CD8-positive, alpha-beta memory T cell (primary cell): ENCODE results near the gene PRKAG1. TPM values are rescaled to one million over a fixed set of nuclear protein-coding genes. Genes with fewer than 3 reads are reported as not detected.
"Not testable (repeated sequence)": the region's sequence is repeated elsewhere in the genome, so short reads cannot be mapped to it uniquely, and the experiment has no call there.

Experiments used
- CTCF ChIA-PET: fragments of 350-600 bp; sonication (Branson Sonifier 250); formaldehyde crosslinking; loops from one replicate; lab custom pipeline; 2021; ENCODE audit warnings: antibody characterized with exemption; lab: Charles Lee
- POLR2A ChIA-PET: fragments of 350-600 bp; sonication (Branson Sonifier 250); formaldehyde crosslinking; loops from one replicate; lab custom pipeline; 2021; ENCODE audit warnings: antibody characterized with exemption; lab: Charles Lee
- DNase-seq, 5 donors: peaks; one replicate each; pipeline versions ENCODE4 v3.0.0 to v3.0.0-alpha.2; 2020 to 2022; ENCODE audit warnings: mixed read lengths in 1 of 5
- H3K27ac ChIP-seq: one replicate; pipeline ENCODE4 v1.7.0; 2013; ENCODE audit warnings: low read depth, mild to moderate bottlenecking, low read length, moderate library complexity
- H3K27me3 ChIP-seq: 2 replicates; pipeline ENCODE4 v1.7.0; 2013; ENCODE audit warnings: low read length, mild to moderate bottlenecking; ENCODE audit not compliant: insufficient read depth, poor library complexity, severe bottlenecking
- H3K36me3 ChIP-seq: 2 replicates; pipeline ENCODE4 v1.7.0; 2013; ENCODE audit warnings: mild to moderate bottlenecking, low read length, moderate library complexity; ENCODE audit not compliant: insufficient read depth
- H3K4me1 ChIP-seq: 2 replicates; pipeline ENCODE4 v1.7.0; 2013; ENCODE audit warnings: mild to moderate bottlenecking, low read length, moderate library complexity; ENCODE audit not compliant: insufficient read depth
- H3K4me3 ChIP-seq: 2 replicates; pipeline ENCODE4 v1.7.0; 2013; ENCODE audit warnings: mild to moderate bottlenecking, low read length
- H3K9me3 ChIP-seq: 2 replicates; pipeline ENCODE4 v1.7.0; 2013; ENCODE audit warnings: mild to moderate bottlenecking, low read length
- H3K27ac Mint-ChIP-seq, 8 donors: one replicate each; pipeline ENCODE4 v1.8.0; 2020 to 2021; ENCODE audit warnings: mixed read lengths in 8 of 8, mild to moderate bottlenecking in 6 of 8, inconsistent platforms in 3 of 8, moderate library complexity in 3 of 8
- H3K27me3 Mint-ChIP-seq, 2 donors: one replicate each; pipeline ENCODE4 v1.8.0; 2020 to 2021; ENCODE audit warnings: mixed read lengths in 2 of 2, mild to moderate bottlenecking in 1 of 2, moderate library complexity in 1 of 2
- H3K36me3 Mint-ChIP-seq, 3 donors: one replicate each; pipeline ENCODE4 v1.8.0; 2020 to 2021; ENCODE audit warnings: mixed read lengths in 3 of 3, inconsistent platforms in 1 of 3, mild to moderate bottlenecking in 1 of 3
- H3K4me1 Mint-ChIP-seq, 3 donors: one replicate each; pipeline ENCODE4 v1.8.0; 2020 to 2021; ENCODE audit warnings: mixed read lengths in 3 of 3, inconsistent platforms in 1 of 3, mild to moderate bottlenecking in 1 of 3
- H3K4me3 Mint-ChIP-seq, 7 donors: one replicate each; pipeline ENCODE4 v1.8.0; 2020 to 2021; ENCODE audit warnings: mixed read lengths in 7 of 7, mild to moderate bottlenecking in 6 of 7, moderate library complexity in 4 of 7, inconsistent platforms in 2 of 7
- H3K9me3 Mint-ChIP-seq, 5 donors: one replicate each; pipeline ENCODE4 v1.8.0; 2020 to 2022; ENCODE audit warnings: mixed read lengths in 5 of 5, mild to moderate bottlenecking in 3 of 5, moderate library complexity in 2 of 5, inconsistent platforms in 1 of 5
- polyA plus RNA-seq: library from polyadenylated mRNA; unstranded; fragments of 300-500 nt; fragmentation: Illumina TruSeq; gene quantifications from one replicate; pipeline ENCODE4 v1.2.3, GENCODE V29; 2021
- total RNA-seq, 2 experiments: library from RNA; stranded (reverse); gene quantifications; one replicate each; pipeline ENCODE4 v1.2.3, GENCODE V29; 2021

The PRKAG1 gene
- 10 to 100 TPM; 73.3 to 78.3 TPM for total RNA-seq
- 45.9 TPM for polyA plus RNA-seq

DNA sequence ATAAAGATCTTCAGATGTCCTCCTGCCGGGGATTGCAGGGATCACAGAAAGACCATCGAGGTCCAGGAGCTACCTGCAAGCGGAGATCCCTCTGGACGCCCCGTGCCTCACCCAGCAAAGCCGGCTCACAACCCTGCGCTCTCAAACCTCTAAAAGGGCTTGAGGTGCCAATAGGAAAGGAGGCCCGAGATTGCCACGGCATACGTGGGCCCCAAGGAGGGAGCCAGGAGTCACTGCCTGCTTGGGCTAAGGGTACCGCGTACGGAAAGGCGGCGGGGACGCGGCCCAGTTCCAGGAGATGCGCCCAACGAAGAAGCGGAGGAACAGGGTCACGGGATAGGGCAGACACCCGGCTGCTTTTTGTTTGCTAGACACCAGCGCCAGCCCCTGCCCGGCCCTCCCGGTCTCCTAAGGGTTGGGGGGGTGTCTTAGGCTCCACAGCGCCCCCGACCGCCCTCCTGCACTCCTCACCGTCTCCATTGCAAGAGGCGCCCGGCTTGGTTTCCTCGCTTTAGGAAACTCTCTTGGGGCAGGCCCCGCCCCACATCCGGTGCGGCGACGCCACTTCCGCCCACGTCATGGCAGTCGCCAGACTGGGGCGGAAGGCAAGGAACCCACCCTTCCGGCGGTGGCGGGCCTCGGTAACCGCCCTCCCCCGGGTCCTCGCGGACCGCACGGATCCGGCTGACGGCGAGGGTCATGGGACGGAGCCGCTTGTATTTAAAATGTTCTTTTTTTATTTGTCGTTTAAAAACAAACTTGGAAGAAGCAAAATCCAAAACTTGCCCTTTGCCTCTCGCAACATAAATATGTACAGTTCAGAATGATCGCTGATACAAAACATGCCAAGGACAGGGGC lies at the start of gene PRKAG1:
Gene PRKAG1, minus strand, starts transcription at position 516 of the 859 bp plus-strand sequence. Its CDS starts 36 bp downstream, at position 480.
- peaks cover 22% of the 10 kb centered on the region for H3K4me1 ChIP-seq
- H3K9me3 ChIP-seq: no peaks in the 10 kb centered on the region
- ChIA-PET POLR2A (interaction anchor here (0.6 to 0.8 kb wide), 2 partner anchors 30 to 245 kb away, joined by 3 to 5 read pairs; no protein-coding TSS in a partner anchor), CTCF (interaction anchor here (0.8 to 3.3 kb wide), 7 partner anchors 22 to 165 kb away, joined by 3 to 15 read pairs (median 6); partner anchors contain the start of gene WNT1)
- Mint-ChIP-seq H3K27ac (peak within 1 kb of the TSS; percentile 98 to 100 (median 99)), H3K36me3 (peaks cover 8 to 56% (median 17%) of the 10 kb centered on the region in 3 donors), H3K4me3 (peak within 1 kb of the TSS; percentile 85 to 98 (median 94)), H3K9me3 (no peaks in the 10 kb centered on the region), H3K27me3 (peaks cover 0 to 1% of the 10 kb centered on the region in 2 donors), H3K4me1 (peaks cover 26 to 55% (median 41%) of the 10 kb centered on the region in 3 donors)
- peak within 1 kb of the TSS; percentile 92 for H3K27ac ChIP-seq
- peak; percentile 96 to 99 (median 98) for DNase-seq
- peak within 1 kb of the TSS; percentile 89 for H3K4me3 ChIP-seq
- H3K36me3 ChIP-seq: peaks cover 9% of the 10 kb centered on the region
- no peaks in the 10 kb centered on the region for H3K27me3 ChIP-seq

DNA sequence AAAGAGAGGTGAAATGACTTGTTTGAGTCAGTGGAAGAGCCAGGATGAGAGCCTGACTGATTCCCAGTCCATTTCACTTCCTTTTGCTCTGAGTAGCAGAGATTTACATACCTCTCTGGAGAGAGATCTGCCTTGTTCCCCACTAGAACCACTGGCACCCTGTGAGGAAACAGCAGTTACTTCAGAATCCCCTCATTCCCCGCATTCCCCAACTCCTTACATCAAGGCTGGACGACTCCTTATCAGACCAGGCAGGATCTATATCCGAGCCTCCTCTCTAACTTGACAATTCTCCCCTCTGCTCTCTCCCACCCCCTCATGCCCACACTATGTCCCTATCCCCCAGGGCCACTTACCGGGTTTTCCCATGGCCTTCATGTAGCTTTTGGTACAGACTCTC lies 47.5 kb upstream of the PRKAG1 start:
- Mint-ChIP-seq H3K4me1 (peaks cover 26 to 32% (median 31%) of the 10 kb centered on the region in 3 donors), H3K9me3 (no peaks in the 10 kb centered on the region), H3K36me3 (peaks cover 0 to 9% (median 0%) of the 10 kb centered on the region in 3 donors), H3K27me3 (peaks cover 0 to 2% of the 10 kb centered on the region in 2 donors), H3K27ac (peak overlapping the region in 5 of 8 donors; percentile 16 to 92 (median 35)), H3K4me3 (peak overlapping the region in 1 of 7 donors; percentile 30)
- no peak for DNase-seq
- Histone ChIP-seq H3K36me3 (no peaks in the 10 kb centered on the region), H3K4me3 (no peak overlapping the region), H3K9me3 (no peaks in the 10 kb centered on the region), H3K27me3 (no peaks in the 10 kb centered on the region), H3K27ac (no peak overlapping the region), H3K4me1 (peaks cover 21% of the 10 kb centered on the region)
- POLR2A ChIA-PET: no interaction called here
- CTCF ChIA-PET: interaction anchor here (3.8 to 7.7 kb wide), 3 partner anchors 20 to 33 kb away, joined by 48 to 111 read pairs (median 62); partner anchors contain the start of gene DHH

DNA sequence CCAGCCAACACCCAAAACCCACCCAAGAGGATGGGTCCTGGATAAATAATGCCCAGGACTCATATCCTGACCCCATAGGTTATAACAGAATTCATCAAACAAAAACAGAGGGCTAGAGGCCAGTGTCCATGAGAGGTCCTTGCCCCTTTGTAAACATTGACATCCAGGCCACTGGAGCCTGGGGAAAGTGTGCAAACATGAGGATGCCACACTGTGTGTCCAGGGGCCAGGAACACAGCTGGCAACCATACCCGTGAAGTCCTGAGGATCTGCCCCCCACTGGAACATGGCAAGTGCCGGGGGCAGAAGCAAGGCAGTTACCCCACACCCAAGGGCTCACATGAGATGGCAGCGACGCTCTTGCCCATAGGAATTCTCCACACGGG lies 46.2 kb upstream of the PRKAG1 start:
- H3K4me1 Mint-ChIP-seq: peaks cover 22 to 30% (median 26%) of the 10 kb centered on the region in 3 donors
- Histone ChIP-seq H3K9me3 (no peaks in the 10 kb centered on the region), H3K4me1 (peaks cover 19% of the 10 kb centered on the region), H3K27me3 (no peaks in the 10 kb centered on the region), H3K36me3 (no peaks in the 10 kb centered on the region), H3K27ac (no peak overlapping the region), H3K4me3 (no peak overlapping the region)
- peaks cover 0 to 13% (median 0%) of the 10 kb centered on the region in 3 donors for H3K36me3 Mint-ChIP-seq
- CTCF ChIA-PET: interaction anchor here (0.7 to 7.7 kb wide), 20 partner anchors 8 to 170 kb away, joined by 3 to 111 read pairs (median 7); partner anchors contain the start of genes DHH, TUBA1A, TUBA1B and WNT1
- DNase-seq: no peak
- no peaks in the 10 kb centered on the region for H3K9me3 Mint-ChIP-seq
- H3K27ac Mint-ChIP-seq: peak overlapping the region in 3 of 8 donors; percentile 4 to 46 (median 28)
- POLR2A ChIA-PET: interaction anchor here (2.2 kb wide), 1 partner anchor 124 kb away, joined by 5 read pairs; the partner anchor contains the start of gene TUBA1A
- H3K4me3 Mint-ChIP-seq: no peak overlapping the region
- peaks cover 0 to 5% of the 10 kb centered on the region in 2 donors for H3K27me3 Mint-ChIP-seq

DNA sequence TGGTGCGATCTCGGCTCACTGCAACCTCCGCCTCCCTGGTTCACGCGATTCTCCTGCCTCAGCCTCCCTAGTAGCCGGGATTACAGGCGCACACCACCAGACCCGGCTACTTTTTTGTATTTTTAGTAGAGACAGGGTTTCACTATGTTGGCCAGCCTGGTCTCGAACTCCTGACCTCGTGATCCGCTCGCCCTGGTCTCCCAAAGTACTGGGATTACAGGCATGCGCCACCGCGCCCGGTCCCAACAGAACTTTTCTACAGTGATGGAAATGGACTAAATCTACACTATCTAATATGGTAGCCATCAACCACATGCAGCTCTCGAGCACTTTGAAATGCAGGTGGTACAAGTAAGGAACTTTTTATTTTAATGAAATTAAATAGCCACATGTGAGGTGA lies 43.3 kb upstream of the PRKAG1 start:
- H3K9me3 Mint-ChIP-seq, H3K9me3 ChIP-seq, DNase-seq, H3K4me3 ChIP-seq, H3K27ac ChIP-seq, H3K27me3 ChIP-seq, POLR2A ChIA-PET, H3K27me3 Mint-ChIP-seq, H3K36me3 ChIP-seq: not testable (repeated sequence)
- H3K4me3 Mint-ChIP-seq: peak overlapping the region in 5 of 7 donors; percentile 11 to 97 (median 47)
- H3K4me1 Mint-ChIP-seq: peaks cover 31 to 44% (median 39%) of the 10 kb centered on the region in 3 donors
- peak overlapping the region in 4 of 8 donors; percentile 26 to 68 (median 44) for H3K27ac Mint-ChIP-seq
- H3K36me3 Mint-ChIP-seq: peaks cover 0 to 19% (median 0%) of the 10 kb centered on the region in 3 donors
- CTCF ChIA-PET: interaction anchor here (5.2 to 7.7 kb wide), 2 partner anchors 24 to 32 kb away, joined by 62 to 111 read pairs; partner anchors contain the start of gene DHH
- H3K4me1 ChIP-seq: peaks cover 35% of the 10 kb centered on the region

DNA sequence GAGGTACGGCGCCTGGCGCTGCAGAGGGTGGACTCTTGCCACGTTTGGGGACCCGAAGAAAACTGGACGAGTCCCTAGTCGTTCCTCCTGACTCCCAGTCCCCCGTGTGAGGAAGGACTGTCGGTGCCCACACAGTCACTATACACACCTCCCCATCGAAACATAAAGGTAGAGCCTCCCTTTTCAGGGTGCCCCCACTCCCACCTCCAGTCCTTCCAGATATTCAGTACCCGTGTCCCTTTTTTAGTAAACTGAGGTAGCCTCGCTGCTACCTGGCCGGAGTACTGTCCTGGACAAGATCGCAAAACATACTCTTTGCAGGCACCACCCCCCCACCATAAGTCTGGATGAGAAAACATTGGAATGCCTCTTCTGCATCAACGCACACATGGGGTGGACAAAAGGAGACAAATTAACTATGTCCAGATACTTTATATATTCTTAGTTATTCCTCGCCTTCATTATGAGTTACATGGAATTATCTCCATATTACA lies 42.6 kb upstream of the PRKAG1 start:
- no peaks in the 10 kb centered on the region for H3K36me3 ChIP-seq
- no peaks in the 10 kb centered on the region for H3K9me3 Mint-ChIP-seq
- peak overlapping the region; percentile 90 for H3K27ac ChIP-seq
- H3K4me1 ChIP-seq: peaks cover 42% of the 10 kb centered on the region
- DNase-seq: no peak
- ChIA-PET CTCF (interaction anchor here (0.8 to 7.7 kb wide), 3 partner anchors 8 to 27 kb away, joined by 3 to 111 read pairs (median 8); partner anchors contain the start of gene RHEBL1), POLR2A (interaction anchor here (1.0 to 1.5 kb wide), 2 partner anchors 9 to 174 kb away, joined by 4 to 7 read pairs; partner anchors contain the start of gene RHEBL1)
- peaks cover 0 to 5% of the 10 kb centered on the region in 2 donors for H3K27me3 Mint-ChIP-seq
- H3K4me3 Mint-ChIP-seq: peak overlapping the region; percentile 92 to 99 (median 95)
- H3K36me3 Mint-ChIP-seq: peaks cover 0 to 17% (median 0%) of the 10 kb centered on the region in 3 donors
- no peaks in the 10 kb centered on the region for H3K27me3 ChIP-seq
- peaks cover 38 to 51% (median 46%) of the 10 kb centered on the region in 3 donors for H3K4me1 Mint-ChIP-seq
- peak overlapping the region; percentile 68 to 100 (median 97) for H3K27ac Mint-ChIP-seq
- H3K4me3 ChIP-seq: peak overlapping the region; percentile 83
- H3K9me3 ChIP-seq: no peaks in the 10 kb centered on the region

DNA sequence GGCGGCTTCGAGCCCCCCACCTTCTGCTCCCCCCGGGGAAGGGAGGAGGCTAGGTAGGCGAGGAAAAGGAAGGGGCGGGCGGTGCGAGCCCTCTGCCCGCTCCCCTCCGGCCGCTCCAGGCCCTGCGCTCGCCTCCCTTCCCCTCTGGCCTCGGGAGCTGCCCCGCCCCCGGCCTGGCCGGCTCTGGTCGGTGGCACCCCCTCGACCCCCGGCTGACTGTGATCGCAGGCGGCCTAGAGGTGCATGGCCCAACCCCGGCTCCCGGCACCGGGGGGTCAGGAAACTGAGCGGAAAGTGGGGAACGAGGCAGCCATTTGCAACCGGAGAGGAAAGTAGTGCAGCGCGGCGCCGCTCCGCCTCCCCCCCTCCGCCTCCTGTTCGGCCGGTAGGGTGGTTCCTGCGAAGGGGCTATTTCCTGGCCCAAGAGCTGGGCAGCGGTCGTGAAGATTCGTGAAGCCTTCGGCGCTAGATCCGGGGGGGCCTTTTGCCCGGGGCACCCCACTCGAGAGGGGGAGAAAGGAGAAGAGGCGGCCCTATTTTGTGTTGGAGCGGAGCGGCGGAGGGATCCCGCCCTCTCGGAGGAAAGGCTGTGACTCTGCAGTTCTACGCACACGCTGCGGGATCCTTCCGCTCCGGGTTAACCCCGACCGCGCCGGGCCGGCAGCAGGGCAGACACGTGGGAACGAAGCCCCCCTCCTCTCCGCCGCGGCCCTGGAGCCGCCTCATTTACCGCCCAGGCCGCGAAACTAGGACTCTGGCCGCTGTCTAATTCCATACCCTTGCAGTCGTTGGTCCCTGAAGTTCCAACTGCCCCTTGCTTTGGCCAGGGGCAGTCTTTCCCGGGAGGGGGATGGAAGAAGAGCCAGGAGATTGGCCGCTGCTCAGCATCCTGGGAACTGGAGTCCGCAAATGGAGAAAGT lies 41.9 kb upstream of the PRKAG1 start, which contains the start of gene KMT2D:
Gene KMT2D, minus strand, starts transcription at position 558 of the 920 bp plus-strand sequence. CDS start 5,470 bp downstream, outside the sequence.
- Histone ChIP-seq H3K9me3 (no peaks in the 10 kb centered on the region), H3K27ac (peak within 1 kb of the TSS; percentile 90), H3K4me3 (peak within 1 kb of the TSS; percentile 83), H3K36me3 (no peaks in the 10 kb centered on the region), H3K27me3 (no peaks in the 10 kb centered on the region), H3K4me1 (peaks cover 50% of the 10 kb centered on the region)
- Mint-ChIP-seq H3K27me3 (peaks cover 0 to 5% of the 10 kb centered on the region in 2 donors), H3K36me3 (peaks cover 0 to 19% (median 0%) of the 10 kb centered on the region in 3 donors), H3K27ac (peak within 1 kb of the TSS; percentile 79 to 100 (median 97)), H3K4me3 (peak within 1 kb of the TSS; percentile 92 to 99 (median 95)), H3K9me3 (no peaks in the 10 kb centered on the region), H3K4me1 (peaks cover 46 to 58% (median 53%) of the 10 kb centered on the region in 3 donors)
- DNase-seq: peak; percentile 80 to 93 (median 89)
- POLR2A ChIA-PET: interaction anchor here (1.0 to 1.5 kb wide), 3 partner anchors 9 to 175 kb away, joined by 4 to 7 read pairs (median 4); partner anchors contain the start of gene RHEBL1
- CTCF ChIA-PET: interaction anchor here (0.8 to 1.8 kb wide), 2 partner anchors 9 to 28 kb away, joined by 3 to 8 read pairs; partner anchors contain the start of gene RHEBL1
